Pulmonary artery endothelial cell (primary cell): ENCODE results near the gene WDR49. TPM values are rescaled to one million over a fixed set of nuclear protein-coding genes. Genes with fewer than 3 reads are reported as not detected.

Experiments used
- DNase-seq: peaks from one replicate; pipeline ENCODE4 v3.0.0-alpha.2; 2011; ENCODE audit warnings: low read depth, low spot score
- total RNA-seq: library from RNA; depleted of rRNA; stranded (reverse); fragments of >200 nt; gene quantifications from 2 replicates; pipeline ENCODE4 v1.2.3, GENCODE V29; 2014

WDR49 gene
- 0.07 and 0.20 TPM in 2 replicates for total RNA-seq

DNA sequence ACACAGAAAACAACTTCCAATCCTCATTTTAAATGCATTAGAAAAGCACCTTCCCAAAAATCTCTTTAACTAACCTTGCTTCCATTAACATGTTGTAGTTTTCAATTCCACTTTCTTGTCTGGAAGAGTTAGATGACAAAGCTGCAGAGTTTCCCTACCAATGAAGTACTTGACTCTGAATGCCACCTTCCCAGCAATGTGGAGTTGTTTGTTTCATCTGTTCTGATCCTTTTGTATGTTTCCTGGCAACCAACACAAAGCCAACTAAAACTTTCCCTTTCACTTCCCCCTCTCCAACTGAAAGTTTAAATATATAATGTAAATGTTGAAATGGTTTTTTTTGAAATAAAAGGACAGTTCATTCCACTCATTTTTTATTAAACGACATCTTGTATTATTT lies at the start of gene WDR49:
TSS of gene WDR49 (minus strand) at position 183 of the 400 bp plus-strand sequence. CDS start 517 bp downstream, outside the sequence.
- no peak for DNase-seq

DNA sequence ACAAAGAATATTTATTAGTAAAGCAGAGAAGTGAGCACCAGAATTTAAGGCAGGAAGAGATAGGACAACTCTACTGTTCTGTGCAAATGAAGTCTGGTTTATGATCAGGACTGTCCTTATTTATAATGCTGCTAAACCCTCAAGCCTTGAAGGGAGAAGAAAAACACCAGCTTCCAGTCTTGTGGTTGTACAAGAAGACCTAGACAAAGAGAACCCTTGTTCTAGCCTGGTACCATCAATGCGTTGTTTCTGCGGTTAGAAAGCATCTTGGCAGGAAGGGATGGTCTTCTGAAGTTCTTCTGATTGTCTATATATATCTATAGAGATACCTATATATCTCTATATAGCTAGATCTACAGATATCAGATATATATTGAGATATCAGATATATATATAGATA lies 47.2 kb upstream of the WDR49 start:
- DNase-seq: no peak

DNA sequence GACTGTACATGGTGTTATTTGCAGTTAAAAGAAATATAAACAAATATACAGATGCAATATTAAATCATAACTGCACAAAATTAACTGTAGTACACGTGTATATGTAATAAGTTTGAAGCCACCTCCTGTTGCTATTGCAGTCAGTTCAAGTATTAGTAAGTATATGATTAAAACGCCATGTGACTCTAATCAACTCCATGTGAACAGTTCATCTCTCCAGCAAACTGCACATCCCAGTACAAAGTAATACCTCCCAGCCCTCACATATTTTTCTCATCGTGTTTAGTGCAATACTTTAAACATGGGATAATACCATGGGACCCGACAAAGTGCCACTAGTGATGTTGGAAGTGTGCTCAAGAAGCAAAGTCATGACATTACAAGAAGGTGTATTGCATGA lies 46.3 kb upstream of the WDR49 start:
- no peak for DNase-seq

DNA sequence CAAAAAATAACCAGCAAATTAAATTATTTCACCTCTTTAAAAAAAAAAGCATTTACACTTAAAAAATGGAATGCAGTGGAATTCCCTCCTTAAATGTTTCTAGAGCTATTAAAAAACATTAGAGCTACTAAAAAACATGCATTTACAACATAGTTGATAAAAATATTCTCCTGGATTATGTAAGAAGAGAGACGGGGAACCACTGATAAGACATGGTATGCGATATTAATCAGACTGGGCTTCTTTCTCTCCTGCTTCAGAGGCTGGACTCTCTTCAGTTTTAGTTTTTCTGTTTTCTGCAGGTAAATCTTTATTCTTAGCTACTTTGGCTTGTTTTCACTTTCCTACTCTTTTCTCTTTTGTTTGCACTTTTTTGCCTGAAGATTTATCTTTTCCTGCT lies 40.4 kb upstream of the WDR49 start:
- DNase-seq: no peak

DNA sequence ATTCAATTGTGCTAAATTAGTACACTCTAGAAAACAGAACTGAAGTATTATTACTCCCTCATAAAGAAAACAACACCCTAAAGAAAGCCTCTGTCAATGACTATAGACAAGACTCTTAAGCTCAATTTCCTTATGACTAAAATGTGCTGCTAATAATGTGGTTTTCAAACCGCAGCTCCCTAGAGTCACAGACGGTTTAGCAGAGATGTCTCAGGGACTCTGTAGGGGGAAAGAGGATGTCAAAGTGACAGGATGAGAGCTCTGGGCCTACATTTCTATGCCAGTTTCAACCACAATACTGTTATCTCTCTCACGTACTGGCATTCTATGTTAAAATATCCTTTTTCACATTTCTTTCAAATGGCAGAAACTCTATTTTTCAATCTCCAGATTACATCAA lies 37.6 kb upstream of the WDR49 start:
- no peak for DNase-seq

DNA sequence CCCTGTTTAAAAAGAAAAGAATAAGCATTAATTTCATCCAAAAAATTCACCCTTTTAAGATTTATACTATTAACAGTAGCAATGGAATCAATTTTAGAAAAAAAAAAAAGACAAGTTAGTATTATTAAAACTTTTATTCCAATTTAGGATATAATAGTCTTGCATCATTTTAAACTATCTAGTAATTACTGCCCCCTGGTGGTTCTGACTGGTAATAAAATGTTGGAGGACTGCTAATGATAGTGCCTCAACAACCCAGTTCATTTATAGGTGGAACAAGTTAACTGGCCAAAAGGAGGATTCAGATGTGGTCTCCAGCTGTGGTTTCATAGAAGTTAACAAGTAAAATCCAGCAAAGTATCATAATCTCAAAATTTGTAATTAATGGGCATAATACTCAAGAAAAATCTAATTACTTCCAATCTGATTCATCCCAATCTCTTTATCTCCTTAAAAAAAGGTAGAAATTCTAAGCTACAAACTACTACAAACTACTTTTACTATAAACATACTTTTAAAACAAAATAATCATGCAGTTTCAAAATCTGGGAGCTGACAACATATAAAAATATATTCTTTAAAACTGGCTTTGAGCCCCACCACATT lies 30.7 kb upstream of the WDR49 start:
- peak; percentile 20 for DNase-seq

DNA sequence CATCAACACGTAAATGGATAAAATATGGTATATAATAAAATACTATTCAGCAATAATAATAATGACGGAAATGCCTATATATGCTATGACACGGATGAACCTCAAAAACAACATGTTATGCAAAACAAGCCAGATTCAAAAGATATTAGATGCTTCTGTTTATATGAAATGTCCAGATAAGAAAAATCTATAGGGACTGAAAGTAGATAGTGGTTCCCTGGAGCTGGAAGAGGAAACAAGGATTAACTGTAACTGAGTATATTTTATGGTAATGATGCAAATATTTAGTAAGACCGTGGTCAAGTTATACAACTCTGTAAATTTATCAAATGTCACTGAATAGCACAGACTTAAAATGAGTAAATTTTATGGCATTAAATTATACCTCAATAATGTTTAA lies 25.8 kb upstream of the WDR49 start:
- no peak for DNase-seq

DNA sequence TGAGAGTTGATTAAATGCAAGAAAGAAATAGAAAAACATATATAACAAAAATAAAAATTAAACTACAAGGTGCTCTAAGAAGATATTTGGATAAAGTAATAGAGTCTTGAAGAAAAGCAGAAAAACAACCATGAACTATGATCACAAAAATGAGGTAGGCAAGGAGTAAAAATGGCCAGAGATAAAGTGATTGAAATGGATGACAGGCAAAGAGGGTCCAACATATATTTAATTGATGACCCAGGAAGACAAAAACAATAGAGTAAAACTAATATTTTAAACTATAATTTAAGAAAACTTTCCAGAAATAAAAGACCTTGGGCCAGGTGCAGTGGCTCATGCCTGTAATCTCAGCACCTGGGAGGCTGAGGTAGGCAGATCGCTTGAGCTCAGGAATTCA lies 22.1 kb upstream of the WDR49 start:
- DNase-seq: no peak

DNA sequence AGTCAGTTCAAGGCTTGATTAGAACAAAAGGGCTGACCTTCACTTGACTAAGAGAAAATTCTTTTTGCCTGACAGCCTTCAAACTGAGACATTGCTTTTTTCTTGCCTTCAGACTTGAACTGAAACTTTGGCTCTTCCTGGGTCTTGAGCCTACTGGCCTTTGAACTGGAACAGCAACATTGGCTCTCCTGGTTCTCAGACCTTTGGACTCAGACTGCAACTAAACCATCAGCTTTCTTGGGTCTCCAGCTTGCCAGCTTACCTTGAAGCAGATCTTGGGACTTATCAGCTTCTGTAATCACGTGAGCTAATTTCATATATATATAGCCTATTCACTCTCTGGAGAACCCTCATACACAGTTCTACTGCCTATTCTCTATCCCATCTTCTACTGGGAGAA lies 19.5 kb upstream of the WDR49 start:
- DNase-seq: no peak

DNA sequence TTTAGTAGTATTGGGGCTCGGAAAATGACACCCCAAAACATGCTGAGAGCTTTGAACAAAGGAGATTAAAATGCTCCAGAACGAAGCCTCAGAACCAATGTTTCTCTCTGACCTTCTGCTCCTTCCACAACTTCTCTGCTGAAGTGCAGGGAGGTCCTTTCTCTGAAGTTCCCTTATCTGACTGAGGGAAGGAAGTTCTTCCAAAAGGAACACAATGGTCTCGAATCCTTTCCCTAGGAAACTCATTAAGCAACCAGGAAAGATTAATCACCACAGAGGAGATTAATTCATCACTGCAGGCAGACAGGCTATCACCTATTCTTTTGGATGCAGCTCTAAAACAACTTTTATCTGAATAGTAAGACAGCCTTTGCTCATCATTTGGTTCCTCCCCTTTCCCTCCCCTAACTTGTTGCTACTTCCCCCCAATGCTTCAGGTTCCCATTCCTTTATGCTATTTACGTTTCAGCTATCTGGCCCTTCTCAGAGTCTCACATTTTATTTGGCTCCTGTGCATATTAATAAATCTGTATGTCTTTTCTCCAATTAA lies 18.2 kb upstream of the WDR49 start:
- DNase-seq: peak; percentile 11

DNA sequence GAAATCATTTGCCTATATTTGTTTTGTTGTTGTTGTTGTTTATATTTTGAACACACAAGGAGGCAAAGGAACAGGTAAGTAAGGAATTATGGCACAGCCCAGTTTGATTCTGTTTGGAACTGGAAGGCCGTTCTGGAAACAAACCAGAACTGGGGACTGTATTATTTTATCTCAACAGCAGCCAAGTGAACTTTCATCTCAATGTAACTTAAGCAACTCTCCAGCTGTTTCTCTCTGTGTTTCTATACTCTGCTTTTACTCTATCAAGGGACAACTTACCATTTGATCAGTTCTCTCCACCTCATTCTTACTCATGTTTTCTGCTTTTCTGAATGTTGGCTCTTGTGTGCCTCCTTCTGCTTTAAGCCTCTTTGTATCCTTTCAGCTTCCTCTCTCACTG lies 16.0 kb upstream of the WDR49 start:
- no peak for DNase-seq

DNA sequence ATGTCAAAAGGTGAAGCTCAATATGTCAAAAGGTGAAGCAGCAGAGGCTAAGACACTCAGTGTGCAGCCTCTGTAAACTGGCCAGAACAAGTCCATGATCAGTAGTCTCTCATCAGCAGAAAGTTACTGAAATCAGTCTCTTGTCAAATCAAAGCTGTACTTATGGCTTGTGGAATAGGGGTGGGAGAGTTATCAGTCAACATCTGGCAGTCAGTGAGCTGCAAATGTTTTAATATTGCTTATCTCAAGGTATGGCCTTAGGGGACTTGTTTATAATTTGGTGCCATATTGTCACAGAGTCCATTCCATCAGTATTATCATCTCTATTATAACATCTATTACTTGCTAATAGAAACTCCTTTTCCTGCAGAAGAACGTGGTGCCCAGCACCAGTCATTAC lies 14.9 kb upstream of the WDR49 start:
- no peak for DNase-seq

DNA sequence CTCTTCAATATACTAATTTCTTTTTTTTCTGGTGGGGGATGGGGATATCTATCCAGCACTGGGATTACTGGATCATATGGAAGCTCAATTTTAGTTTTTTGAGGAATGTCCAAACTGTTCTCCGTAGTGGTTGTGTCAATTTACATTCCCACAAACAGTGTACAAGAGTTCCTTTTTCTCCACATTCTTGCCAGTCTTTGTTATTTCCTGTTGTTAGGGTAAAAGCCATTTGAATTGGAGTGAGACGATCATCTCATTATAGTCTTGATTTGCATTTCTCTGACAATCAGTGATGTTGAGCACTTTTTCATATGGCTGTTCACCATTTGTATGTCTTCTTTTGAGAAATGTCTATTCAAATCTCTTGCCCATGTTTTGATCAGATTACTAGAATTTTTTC lies 12.8 kb upstream of the WDR49 start:
- DNase-seq: no peak

DNA sequence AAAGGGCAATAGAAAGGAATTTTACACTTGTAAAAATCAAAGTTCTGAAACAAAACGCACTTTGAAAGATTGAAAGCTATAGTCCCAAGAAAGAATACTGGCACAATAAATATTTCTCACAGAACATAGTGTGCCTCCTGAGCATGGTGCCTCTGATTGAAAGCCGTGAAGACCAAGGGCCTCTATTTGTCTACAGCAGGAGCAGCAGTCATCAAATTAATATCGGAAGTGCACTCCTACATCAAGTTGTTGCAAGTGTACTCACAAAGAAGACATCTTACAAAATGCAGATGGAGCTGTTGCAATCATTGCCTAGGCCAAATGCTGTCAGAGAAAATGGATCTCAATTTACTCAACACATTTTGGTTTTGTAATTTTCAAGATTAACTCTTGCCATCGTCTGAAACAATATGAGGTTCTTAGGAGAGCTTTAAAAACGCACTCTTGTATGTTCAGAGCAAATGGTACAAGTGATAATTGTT lies 9.2 kb upstream of the WDR49 start:
- DNase-seq: no peak

DNA sequence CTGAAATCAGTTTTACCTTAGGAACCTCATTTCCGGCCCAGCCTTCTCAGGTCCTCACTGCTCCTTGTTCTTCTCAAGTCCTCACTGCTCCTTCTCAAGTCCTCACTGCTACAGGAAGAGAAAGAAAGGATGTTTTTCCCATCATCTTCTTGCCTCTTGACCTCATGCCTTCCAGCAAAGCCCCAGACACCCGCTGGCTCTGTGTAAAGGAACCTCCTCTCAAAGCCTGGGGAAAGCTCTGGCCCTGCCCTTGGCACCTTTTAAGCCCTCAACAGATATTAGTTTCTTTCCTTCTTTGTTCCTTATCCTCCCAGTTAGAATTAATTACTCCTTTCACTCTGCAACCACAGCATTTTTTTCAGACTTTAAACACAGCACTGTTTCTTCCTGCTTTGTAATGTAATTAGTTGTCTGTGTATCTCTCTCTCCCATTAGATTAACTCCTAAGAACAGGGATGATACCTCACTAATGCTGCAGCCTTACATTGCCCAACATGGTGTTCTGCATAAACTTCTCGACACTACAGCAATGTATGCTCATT lies 4.0 kb upstream of the WDR49 start:
- no peak for DNase-seq

DNA sequence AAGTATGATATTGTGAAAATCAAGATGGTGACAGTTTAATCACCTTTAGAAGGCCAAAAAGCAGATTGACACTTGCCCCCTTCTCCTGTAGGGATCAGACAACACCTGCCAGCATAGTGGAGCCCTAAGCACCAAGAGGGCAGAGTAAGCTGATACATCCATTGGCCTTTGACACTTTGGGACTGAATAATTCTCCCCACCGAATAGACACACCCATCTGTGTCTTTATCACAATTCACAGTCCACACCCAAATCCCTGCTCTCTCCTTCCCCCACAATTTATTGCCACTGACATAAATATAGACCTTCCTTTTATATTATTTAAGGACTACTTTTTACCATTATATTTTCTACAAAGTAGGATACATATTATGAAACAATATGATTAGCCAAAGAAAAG lies 3.1 kb upstream of the WDR49 start:
- DNase-seq: no peak

DNA sequence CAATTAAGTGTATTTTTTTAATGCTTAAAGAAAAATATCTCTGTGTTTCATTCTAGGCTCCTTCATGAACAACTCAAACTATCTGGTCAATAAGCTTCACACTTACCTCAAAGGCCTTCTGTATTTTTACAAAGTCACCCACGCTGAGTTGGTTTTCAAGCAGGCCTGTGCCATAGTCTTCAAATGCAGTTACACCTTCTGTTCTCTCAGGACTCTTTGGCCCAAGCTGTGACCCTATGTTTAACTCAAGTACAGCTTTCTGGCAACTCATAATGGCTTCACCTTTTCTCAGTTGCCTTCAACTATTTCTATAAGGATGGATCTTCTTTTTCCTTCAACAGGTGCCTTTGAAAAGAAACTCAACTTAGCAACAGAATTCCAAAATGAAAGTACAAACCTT lies 587 bp downstream of the WDR49 start:
- DNase-seq: no peak

DNA sequence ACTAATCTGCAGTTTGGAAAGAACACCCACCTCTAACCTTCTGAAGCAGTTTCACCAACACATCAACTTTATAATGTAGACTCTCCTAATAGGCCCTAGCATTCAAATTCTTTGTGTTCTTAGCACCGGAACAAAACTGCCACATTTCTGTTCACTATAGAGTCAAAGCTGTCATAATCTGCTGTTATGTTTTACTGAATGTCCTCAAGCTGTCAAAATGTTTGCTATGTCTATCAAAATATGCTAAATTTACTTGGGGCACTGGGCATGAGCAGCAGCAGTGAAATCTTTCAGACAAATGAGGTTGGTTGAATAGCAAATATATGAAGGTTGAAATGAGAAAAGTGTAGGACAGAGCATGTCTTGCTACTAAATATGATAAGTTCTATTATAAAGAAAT lies 1.9 kb downstream of the WDR49 start:
- no peak for DNase-seq

DNA sequence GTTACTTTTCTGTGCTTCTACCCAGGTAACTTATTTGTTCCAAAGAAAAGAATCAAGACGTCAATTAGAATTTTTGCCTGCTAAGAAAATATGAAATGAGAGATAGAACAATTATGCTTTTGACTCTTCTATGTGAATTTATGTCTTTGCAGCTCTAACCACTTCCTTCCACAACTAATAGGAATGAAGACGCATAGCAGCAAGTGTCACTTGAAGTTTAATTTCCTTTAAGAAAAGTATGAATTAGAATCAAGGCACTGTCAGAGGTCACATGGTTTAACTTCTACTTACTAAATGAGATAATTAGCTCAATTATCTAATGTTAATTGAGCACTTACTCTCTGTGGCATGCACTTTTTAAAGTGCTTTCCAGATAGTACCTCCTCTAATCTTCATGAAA lies 3.3 kb downstream of the WDR49 start:
- DNase-seq: no peak

DNA sequence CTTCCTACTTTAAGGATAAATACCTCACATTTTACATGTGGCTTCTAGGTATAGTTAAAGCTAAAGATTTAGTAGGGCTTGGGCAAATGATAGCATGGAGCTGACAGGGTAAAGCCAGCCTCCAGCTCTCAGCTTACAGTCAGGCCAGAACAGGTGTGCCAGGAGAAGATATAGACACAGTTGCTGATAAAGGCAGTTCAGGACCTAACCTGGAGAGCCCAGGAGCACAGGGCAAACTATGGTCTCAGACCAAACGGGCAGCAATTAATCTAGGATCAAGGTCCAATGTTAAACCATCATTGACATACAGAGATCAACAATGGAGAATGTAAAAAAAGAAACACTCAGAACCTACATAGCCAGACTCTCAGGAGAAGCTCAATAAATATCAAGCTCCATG lies 4.0 kb downstream of the WDR49 start:
- DNase-seq: no peak

DNA sequence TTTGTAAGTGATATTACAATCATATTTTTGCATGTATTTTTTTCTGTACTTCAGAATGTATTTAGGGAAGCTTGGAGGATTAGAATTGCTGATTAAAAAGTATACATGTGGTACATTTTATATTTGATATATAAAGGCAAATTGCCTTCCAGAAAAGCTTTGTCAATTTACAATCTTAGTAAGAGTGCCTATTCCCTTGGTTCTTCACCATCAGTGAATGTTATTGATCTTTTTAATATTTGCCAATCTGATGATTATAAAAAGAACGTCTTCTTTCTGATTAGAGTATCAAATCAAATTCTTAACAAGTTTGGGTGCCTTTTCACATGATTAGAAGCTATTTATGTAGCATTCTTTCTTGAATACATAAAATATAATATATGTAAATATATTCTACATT lies 9.1 kb downstream of the WDR49 start:
- DNase-seq: no peak

DNA sequence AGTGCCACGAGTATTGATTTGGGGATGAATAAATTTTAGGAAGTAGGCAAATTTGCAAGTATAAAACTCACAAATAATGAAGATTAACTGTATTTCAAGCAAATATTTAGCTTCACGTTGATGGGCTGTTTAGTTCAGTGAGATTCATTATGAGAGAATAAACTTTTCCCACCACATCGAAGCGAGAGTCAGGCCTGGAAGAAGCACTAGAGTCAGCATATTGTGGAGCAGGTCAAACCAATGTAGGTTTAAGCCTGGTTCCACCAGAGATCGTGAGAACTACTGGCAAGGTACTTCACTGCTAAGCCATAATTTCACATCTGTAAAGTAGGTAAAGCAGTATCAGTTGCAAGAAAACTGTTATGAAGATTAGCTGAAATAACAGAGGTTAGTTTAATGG lies 22.3 kb downstream of the WDR49 start:
- DNase-seq: no peak

DNA sequence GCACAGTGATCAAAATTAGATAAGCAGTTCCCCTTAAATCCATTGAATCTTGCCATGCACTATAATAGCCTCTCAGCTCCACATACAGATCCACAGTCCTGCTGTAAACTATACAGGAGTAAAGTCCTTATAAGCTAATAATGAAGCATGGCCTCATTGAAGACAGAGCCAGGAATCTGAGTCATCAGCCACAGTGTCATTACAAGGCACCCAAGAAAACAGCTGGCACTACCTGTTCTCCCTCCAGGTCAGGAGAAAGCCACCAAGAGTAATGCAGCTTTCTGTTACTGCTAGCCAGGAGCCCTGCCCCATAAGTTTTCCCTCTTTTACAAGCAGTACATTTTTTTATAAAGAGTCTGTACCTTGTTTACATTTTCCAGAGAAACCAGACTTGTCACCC lies 27.3 kb downstream of the WDR49 start:
- DNase-seq: no peak
